ENCODE measurements around the gene DNASE1L2. TPM values are rescaled to one million over a fixed set of nuclear protein-coding genes. Genes with fewer than 3 reads are reported as not detected.

The DNASE1L2 gene
- polyA plus RNA-seq, 3 donors: 1.1 TPM; not detected in 2

GRCh38 chr16:2212362-2213324 lies 23.6 kb upstream of the DNASE1L2 start:
- peaks cover 22 to 28% of the 10 kb centered on the region in 2 donors for H3K4me1 ChIP-seq (ENCODE audit: control insufficient read depth in 1 of 2, insufficient read depth in 2 of 2, low read length in 2 of 2)
- Mint-ChIP-seq H3K9me3 (peaks cover 0 to 2% (median 0%) of the 10 kb centered on the region in 7 donors), H3K27ac (peak overlapping the region; percentile 68 to 93 (median 79)), H3K4me1 (peaks cover 25% of the 10 kb centered on the region), H3K36me3 (peaks cover 19 to 34% of the 10 kb centered on the region in 2 donors), H3K4me3 (peak overlapping the region; percentile 70 to 79), H3K27me3 (ENCODE audit: low read depth in 3 of 3) (peaks cover 0 to 6% (median 0%) of the 10 kb centered on the region in 3 donors)
- peak overlapping the region; percentile 53 to 63 for H3K27ac ChIP-seq (ENCODE audit: low read depth in 1 of 2, low read length in 2 of 2)
- peaks cover 39% of the 10 kb centered on the region for H4K20me1 ChIP-seq (ENCODE audit: insufficient read depth, low read length)
- H3K4me2 ChIP-seq (replicated peaks; ENCODE audit: extremely low read depth, low read length, poor library complexity, severe bottlenecking): peak overlapping the region; percentile 86
- H3K79me2 ChIP-seq (ENCODE audit: insufficient read depth, low read length): peaks cover 32% of the 10 kb centered on the region
- peaks cover 23 to 28% of the 10 kb centered on the region in 2 donors for H3K36me3 ChIP-seq (replicated peaks in 1 of 2; ENCODE audit: control insufficient read depth in 1 of 2, insufficient read depth in 2 of 2, low read length in 2 of 2)
- H3K9me3 ChIP-seq (replicated peaks in 1 of 2; ENCODE audit: control insufficient read depth in 1 of 2, insufficient read depth in 1 of 2, low read length in 2 of 2): no peaks in the 10 kb centered on the region
- DNase-seq: peak; percentile 27 to 56 (median 34)
- no peak for TF ChIP-seq CTCF (IDR thresholded peaks at IDR 0.05)
- WGBS (ENCODE audit: insufficient coverage): 82% methylated on average over 14 of the region's 19 CpGs
- H3K9ac ChIP-seq (ENCODE audit: insufficient read depth, low read length, poor library complexity, severe bottlenecking): peak overlapping the region; percentile 40
- intact Hi-C loops (cut with micrococcal nuclease): no loop called here
- peak overlapping the region in 1 of 3 experiments; percentile 83 for H3K4me3 ChIP-seq (replicated peaks in 1 of 3; ENCODE audit: low read depth in 2 of 3, low read length in 3 of 3)
- H2AFZ ChIP-seq (ENCODE audit: insufficient read depth, low read depth, low read length, poor library complexity, severe bottlenecking): no peak overlapping the region
- no peaks in the 10 kb centered on the region for H3K27me3 ChIP-seq (ENCODE audit: control insufficient read depth in 2 of 2, insufficient read depth in 2 of 2, low read length in 2 of 2)

DNA sequence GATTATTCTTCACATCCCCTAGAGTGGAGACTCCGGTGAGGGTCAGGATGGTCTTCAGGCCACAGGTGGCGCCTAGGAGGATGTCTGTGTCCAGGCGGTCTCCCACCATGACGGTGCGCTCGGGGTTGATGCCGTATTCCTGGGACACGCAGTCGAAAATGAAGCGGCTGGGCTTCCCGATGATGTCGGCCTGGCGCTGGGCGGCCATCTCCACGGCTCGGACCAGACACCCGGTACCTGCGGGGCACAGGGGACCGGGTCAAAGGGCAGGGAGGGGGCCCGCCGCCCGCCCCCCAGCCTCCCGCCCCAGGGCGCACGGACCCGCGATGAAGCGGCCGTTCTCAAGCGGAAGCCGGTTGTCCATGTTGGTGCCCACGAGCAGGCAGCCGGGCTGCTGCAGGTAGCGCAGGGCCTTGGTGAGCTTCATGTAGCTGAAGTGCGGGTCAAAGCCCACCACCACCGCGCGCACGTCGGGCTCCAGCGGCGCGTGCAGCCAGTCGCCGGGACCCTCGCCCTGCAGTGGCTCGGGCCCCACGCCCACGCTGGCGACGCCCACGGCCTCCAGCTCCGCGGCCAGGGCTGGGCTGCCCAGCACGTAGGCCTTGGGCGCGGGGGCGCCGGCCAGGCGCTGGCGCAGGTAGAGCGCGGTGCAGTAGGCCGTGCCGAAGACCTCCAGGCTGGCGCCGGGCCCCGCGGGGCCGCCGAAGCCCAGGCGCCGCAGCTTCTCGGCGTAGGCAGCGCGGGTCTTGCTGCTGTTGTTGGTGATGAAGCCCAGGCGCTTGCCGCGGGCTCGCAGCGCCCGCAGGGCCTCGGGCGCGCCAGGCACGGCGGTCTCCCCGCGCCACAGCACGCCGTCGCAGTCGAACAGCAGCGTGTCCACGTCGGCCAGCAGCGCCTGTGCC lies 22.2 kb upstream of the DNASE1L2 start:
- no peaks in the 10 kb centered on the region for H3K27me3 ChIP-seq (ENCODE audit: control insufficient read depth in 2 of 2, insufficient read depth in 2 of 2, low read length in 2 of 2)
- Mint-ChIP-seq H3K27me3 (ENCODE audit: low read depth in 3 of 3) (peaks cover 0 to 6% (median 0%) of the 10 kb centered on the region in 3 donors), H3K27ac (peak overlapping the region in 6 of 7 donors; percentile 15 to 88 (median 58)), H3K4me1 (peaks cover 24% of the 10 kb centered on the region), H3K9me3 (peaks cover 0 to 2% (median 0%) of the 10 kb centered on the region in 7 donors), H3K36me3 (peaks cover 8 to 19% of the 10 kb centered on the region in 2 donors), H3K4me3 (peak overlapping the region; percentile 70 to 79)
- intact Hi-C loops (cut with micrococcal nuclease): no loop called here
- peaks cover 9 to 14% of the 10 kb centered on the region in 2 donors for H3K36me3 ChIP-seq (replicated peaks in 1 of 2; ENCODE audit: control insufficient read depth in 1 of 2, insufficient read depth in 2 of 2, low read length in 2 of 2)
- H3K9ac ChIP-seq (ENCODE audit: insufficient read depth, low read length, poor library complexity, severe bottlenecking): peak overlapping the region; percentile 85
- H2AFZ ChIP-seq (ENCODE audit: insufficient read depth, low read depth, low read length, poor library complexity, severe bottlenecking): peak overlapping the region; percentile 65
- peaks cover 32% of the 10 kb centered on the region for H3K79me2 ChIP-seq (ENCODE audit: insufficient read depth, low read length)
- H3K27ac ChIP-seq (ENCODE audit: low read depth in 1 of 2, low read length in 2 of 2): peak overlapping the region in 1 of 2 donors; percentile 75
- 1% methylated on average over 94 of the region's 98 CpGs for WGBS (ENCODE audit: insufficient coverage)
- H3K4me3 ChIP-seq (replicated peaks in 1 of 3; ENCODE audit: low read depth in 2 of 3, low read length in 3 of 3): peak overlapping the region; percentile 36 to 83 (median 48)
- H4K20me1 ChIP-seq (ENCODE audit: insufficient read depth, low read length): peaks cover 30% of the 10 kb centered on the region
- H3K4me1 ChIP-seq (ENCODE audit: control insufficient read depth in 1 of 2, insufficient read depth in 2 of 2, low read length in 2 of 2): peaks cover 22 to 28% of the 10 kb centered on the region in 2 donors
- H3K9me3 ChIP-seq (replicated peaks in 1 of 2; ENCODE audit: control insufficient read depth in 1 of 2, insufficient read depth in 1 of 2, low read length in 2 of 2): no peaks in the 10 kb centered on the region
- peak overlapping the region; percentile 86 for H3K4me2 ChIP-seq (replicated peaks; ENCODE audit: extremely low read depth, low read length, poor library complexity, severe bottlenecking)
- DNase-seq: no peak
- TF ChIP-seq CTCF (IDR thresholded peaks at IDR 0.05): no peak
